ENCODE results near the gene UPF1.

DNA sequence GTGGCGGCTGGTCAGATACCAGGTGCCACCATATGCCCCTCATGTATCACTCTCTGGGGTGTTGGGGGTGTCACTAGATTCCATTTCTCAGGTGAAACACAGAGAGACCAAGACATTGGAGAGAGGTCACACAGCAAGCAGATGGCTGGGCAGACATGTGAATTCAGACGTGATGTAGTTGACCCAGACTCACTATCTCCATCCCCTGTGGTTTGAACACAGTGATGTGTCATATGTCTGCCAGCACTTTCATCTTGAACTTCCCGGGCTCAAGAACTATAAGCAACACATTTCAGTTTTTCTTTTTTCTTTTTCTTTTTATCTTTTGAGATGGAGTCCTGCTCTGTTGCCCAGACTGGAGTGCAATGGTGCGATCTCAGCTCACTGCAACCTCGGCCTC, 16.1 kb upstream of the UPF1 start:
- TF ChIP-seq, protein P1, sequence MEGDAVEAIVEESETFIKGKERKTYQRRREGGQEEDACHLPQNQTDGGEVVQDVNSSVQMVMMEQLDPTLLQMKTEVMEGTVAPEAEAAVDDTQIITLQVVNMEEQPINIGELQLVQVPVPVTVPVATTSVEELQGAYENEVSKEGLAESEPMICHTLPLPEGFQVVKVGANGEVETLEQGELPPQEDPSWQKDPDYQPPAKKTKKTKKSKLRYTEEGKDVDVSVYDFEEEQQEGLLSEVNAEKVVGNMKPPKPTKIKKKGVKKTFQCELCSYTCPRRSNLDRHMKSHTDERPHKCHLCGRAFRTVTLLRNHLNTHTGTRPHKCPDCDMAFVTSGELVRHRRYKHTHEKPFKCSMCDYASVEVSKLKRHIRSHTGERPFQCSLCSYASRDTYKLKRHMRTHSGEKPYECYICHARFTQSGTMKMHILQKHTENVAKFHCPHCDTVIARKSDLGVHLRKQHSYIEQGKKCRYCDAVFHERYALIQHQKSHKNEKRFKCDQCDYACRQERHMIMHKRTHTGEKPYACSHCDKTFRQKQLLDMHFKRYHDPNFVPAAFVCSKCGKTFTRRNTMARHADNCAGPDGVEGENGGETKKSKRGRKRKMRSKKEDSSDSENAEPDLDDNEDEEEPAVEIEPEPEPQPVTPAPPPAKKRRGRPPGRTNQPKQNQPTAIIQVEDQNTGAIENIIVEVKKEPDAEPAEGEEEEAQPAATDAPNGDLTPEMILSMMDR (conservative IDR thresholded peaks at IDR 0.05 in 1 of 2, IDR thresholded peaks at IDR 0.05 in 1 of 2; ENCODE audit: extremely low read depth in 1 of 2, insufficient read depth in 1 of 2, low read depth in 1 of 2, low read length in 2 of 2), result no peak
- TF ChIP-seq EZH2 (IDR thresholded peaks at IDR 0.05; ENCODE audit: borderline replicate concordance, low read length), result no peak
